GM19351 (cell line): ENCODE data around the gene MMP28.

Experiments used
- ATAC-seq: cut with Tn5 transposase; IDR thresholded peaks from one replicate; pipeline ENCODE4 v1.9.1; 2021; ENCODE audit warnings: mild to moderate bottlenecking, moderate library complexity; ENCODE audit not compliant: unreplicated experiment

Gene MMP28

DNA sequence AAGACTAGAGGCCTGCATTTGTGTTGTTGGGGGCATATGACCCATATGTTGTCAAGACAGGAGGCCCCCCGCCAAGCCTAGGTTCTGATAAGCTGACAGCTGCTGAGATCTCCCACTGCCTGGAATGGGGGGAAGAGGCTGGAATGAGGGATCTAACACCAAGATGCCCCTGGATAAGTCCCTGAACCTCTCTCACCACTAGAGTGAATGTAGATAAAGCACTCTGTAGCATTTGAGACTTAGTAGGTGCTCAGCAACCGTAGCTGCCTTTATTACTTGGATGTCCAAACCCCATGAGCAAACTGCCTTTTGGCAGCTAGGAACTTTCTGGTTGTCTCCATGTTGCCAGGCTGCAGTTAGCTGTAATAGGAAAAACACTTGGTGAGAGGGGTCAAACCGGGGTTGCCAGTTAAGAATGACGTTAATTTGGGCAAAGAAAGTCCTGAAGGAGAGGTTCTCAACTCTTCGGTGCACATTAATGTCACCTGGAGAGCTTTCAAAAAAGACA lies 68.4 kb downstream of the MMP28 start:
- no peak for ATAC-seq

DNA sequence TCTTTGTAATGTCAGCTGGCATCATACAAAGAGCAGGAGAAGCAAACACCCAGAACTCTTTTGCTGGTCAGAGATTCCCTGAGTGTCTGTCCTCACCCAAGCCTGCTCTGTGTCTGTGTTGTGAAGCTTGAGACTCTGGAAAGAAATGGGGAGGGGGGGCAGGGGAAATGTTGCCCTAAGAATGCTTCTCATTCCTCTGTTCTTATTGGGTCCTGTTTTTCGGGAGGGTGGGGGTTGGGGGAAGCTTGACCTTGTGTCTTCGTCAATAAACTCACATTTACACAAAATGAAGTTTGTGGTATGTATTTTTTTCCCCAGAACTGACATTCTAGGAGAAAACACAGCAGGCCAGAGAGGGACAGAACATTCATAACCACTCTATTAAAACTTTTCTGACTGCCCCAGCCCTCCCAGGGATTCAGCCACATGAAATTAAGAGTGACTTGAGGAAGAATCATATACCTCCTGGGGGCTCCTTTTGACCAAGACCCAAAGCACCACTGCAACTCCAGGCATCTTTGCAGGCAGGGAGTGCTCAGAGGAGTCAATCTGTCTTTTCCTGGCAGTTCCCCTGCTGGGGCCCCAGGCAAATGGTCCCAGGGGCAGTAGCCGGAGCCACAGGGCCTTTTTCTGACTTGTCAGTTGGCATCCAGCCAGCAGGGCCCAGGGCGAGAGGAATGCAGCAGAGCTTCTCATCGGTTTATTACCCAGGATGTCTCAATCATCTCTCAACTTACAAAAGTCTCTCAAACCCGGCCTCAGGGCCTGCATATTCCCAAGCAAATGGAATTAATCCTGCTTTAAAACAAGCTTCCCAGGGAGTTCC lies 69.1 kb downstream of the MMP28 start:
- ATAC-seq, result no peak

DNA sequence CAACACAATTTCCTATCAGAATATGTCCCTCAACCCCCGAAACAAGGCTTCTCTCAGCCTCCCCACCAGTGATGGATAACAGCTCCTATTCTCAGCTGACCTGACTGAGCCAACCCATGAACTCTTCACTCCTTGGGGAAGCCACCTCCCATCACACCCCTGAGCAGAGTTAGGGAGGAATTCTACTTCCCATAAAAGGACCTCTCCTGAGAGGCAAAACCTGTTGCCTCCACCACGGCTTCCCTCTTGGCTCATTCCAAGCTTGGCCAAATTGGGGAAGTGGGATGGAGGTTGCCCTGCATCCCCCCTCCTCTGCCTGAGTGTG lies 69.7 kb downstream of the MMP28 start:
- ATAC-seq, result no peak

DNA sequence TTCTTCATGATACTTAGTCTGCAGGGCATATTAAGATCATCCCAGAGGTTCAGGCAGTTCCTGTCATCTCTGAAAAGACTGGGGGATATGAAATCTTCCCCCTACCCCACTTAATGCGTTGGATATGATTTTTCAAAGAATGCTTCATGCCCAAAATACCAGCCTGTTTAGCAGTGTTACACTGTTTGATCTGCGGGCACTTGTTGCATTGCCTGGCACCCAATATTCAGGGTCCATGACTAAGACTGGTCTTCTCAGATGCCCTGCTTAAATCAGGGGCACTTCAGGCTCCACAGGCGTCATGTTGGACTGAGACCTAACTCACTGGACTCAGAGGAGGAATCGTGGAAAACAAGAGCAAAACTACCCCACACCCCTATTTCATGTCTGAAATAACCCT lies 70.4 kb downstream of the MMP28 start:
- no peak for ATAC-seq

- ATAC-seq, result no peak
These were observed 71.7 kb downstream of the MMP28 start for GRCh38 chr17:35723735-35724134.

DNA sequence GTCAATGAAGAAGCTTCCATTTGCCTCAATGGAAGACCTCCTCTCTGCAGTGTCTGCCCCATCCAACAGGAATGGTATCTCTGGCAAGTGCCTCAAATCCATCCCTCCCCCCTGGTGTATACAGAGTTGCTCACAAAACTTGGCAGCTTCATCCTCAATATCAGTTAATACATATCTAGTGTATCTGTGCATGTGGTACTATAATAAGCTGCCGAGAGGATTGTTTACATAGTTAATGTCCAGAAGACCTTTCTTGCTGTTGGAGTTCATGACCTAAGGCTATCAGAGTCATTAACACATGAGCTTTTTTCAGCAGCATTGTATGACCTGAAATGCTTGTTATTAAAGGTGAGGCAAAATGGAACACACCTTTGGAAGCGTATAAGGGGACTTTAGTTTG lies 78.0 kb downstream of the MMP28 start:
- ATAC-seq, result no peak

- no peak for ATAC-seq
These were observed 78.5 kb downstream of the MMP28 start for GRCh38 chr17:35716897-35717465.

GRCh38 chr17:35716173-35716572 lies 79.3 kb downstream of the MMP28 start:
- no peak for ATAC-seq
